ENCODE results near the gene APOL2. TPM values are rescaled to one million over a fixed set of nuclear protein-coding genes. Genes with fewer than 3 reads are reported as not detected.

APOL2 gene
- total and polyA plus RNA-seq, 10 of the 15 experiments (the other 5 are each of a cell fraction or from before 2014, with no cell fraction given): 4.4 to 39.9 (median 25.0) TPM

DNA sequence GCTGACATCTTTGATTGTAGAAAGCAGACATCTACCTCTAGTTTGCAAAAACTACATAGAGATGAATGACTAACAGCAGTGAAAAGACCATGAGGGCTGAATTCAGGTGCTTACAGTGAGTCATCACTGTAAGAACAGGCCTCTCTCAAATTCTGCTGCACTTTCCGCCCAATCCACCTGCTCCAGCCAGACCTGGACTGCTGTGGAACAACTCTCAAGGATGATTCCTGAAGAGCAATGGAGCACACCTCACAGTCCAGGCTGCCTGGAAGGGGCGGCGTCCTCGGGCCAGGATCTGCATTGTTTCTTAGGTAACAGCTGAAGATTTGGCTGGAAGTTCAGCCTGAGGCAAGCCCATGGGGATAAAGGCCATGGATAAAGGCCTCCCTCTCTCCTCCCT is 15.1 kb downstream of the APOL2 start:
- H3K4me2 ChIP-seq (ENCODE audit: control insufficient read depth, insufficient read depth): no peak overlapping the region
- no peak overlapping the region for H3K4me3 ChIP-seq
- DNase-seq (ENCODE audit: low read depth, low spot score) (no peak), ATAC-seq (no peak), FAIRE-seq (no peak)
- no peak for TF ChIP-seq BCLAF1 (IDR thresholded peaks at IDR 0.05)
- no peak for TF ChIP-seq ZZZ3 (IDR thresholded peaks at IDR 0.05; ENCODE audit: control insufficient read depth, insufficient read length, low read depth)
- TF ChIP-seq RELA (IDR thresholded peaks at IDR 0.05; ENCODE audit: borderline replicate concordance, partially characterized antibody): no peak
- TF ChIP-seq EP300 (IDR thresholded peaks at IDR 0.05; ENCODE audit: borderline replicate concordance in 1 of 2, control insufficient read depth in 1 of 2, low read depth in 2 of 2, low read length in 2 of 2): no peak
- TF ChIP-seq MTA2 (IDR thresholded peaks at IDR 0.05; ENCODE audit: low read depth): no peak
- no peak for TF ChIP-seq EGR1 (IDR thresholded peaks at IDR 0.05; ENCODE audit: borderline replicate concordance in 1 of 2, low read depth in 2 of 2, low read length in 2 of 2)
- no peak for TF ChIP-seq SIN3A (IDR thresholded peaks at IDR 0.05; ENCODE audit: low read depth, low read length)
- ChIA-PET POLR2A (interaction anchor here (0.5 kb wide), 1 partner anchor 161 kb away, joined by 3 read pairs; no protein-coding TSS in a partner anchor), SMC1A (ENCODE audit: uncharacterized antibody, unreplicated experiment) (interaction anchor here (1.0 to 1.5 kb wide), 2 partner anchors 12 to 29 kb away, joined by 3 to 7 read pairs; no protein-coding TSS in a partner anchor), CTCF (no interaction called here), RAD21 (ENCODE audit: unreplicated experiment) (no interaction called here)
- no peaks in the 10 kb centered on the region for H3K79me2 ChIP-seq (ENCODE audit: control insufficient read depth, insufficient read depth, low read length)
- WGBS (ENCODE audit: insufficient coverage, insufficient replicate concordance, low lambda C conversion rate, missing lambda C conversion rate): 91% methylated on average over 4 of the region's 4 CpGs
- no peak overlapping the region for H2AFZ ChIP-seq (ENCODE audit: control insufficient read depth, low read depth, low read length)
- peaks cover 2 to 7% of the 10 kb centered on the region in 2 experiments for H3K36me3 ChIP-seq (ENCODE audit: control insufficient read depth in 2 of 2, insufficient read depth in 2 of 2, low read length in 1 of 2)
- intact Hi-C loops (cut with micrococcal nuclease; ENCODE audit: unreplicated experiment) (no loop called here), in situ Hi-C loops (cut with MboI) (no loop called here)
- H3K9ac ChIP-seq (ENCODE audit: control insufficient read depth, insufficient read depth, low read length): no peak overlapping the region
- no peak overlapping the region for H3K27ac ChIP-seq (ENCODE audit: control insufficient read depth, insufficient read depth)
- no peaks in the 10 kb centered on the region for H3K4me1 ChIP-seq (ENCODE audit: control insufficient read depth, insufficient read depth, low read length)
- no peaks in the 10 kb centered on the region for H4K20me1 ChIP-seq (ENCODE audit: control insufficient read depth, insufficient read depth)
- no TSS peak for BruUV-seq (replicated peaks)
- H3K27me3 ChIP-seq (replicated peaks in 1 of 2; ENCODE audit: control insufficient read depth in 2 of 2, insufficient read depth in 2 of 2, low read length in 1 of 2): no peaks in the 10 kb centered on the region
- no peaks in the 10 kb centered on the region for H3K9me3 ChIP-seq (replicated peaks; ENCODE audit: control insufficient read depth, insufficient read depth, low read length)
